Transverse colon (tissue), 4 donors: ENCODE results near the gene NXPH3. TPM values are rescaled to one million over a fixed set of nuclear protein-coding genes. Genes with fewer than 3 reads are reported as not detected.

Experiments used
- DNase-seq: peaks from one replicate; pipeline ENCODE4 v3.0.0-alpha.2; 2019
- H3K27ac ChIP-seq, 4 donors: fragments of 200-600 bp; sonication (generic); 2 replicates each; pipeline ENCODE4 v1.5.1; 2016 to 2018; ENCODE audit warnings: inconsistent platforms in 4 of 4
- H3K27me3 ChIP-seq: fragments of 200-600 bp; sonication (generic); 2 replicates; pipeline ENCODE4 v1.5.1; 2017; ENCODE audit warnings: inconsistent platforms
- H3K36me3 ChIP-seq, 4 donors: fragments of 200-600 bp; sonication (generic); 2 replicates each; pipeline ENCODE4 v1.5.1; 2017 to 2019; ENCODE audit warnings: inconsistent platforms in 4 of 4
- H3K4me1 ChIP-seq, 4 donors: fragments of 200-600 bp; sonication (generic); 2 replicates each; pipeline ENCODE4 v1.5.1; 2017 to 2020; ENCODE audit warnings: inconsistent platforms in 4 of 4
- H3K4me3 ChIP-seq, 4 donors: fragments of 200-600 bp; sonication (generic); 1 replicate in 1 of 4; 2 replicates in 3 of 4; pipeline versions ENCODE4 v1.5.1 to v1.6.1; 2017 to 2019; ENCODE audit warnings: inconsistent platforms in 4 of 4
- H3K9me3 ChIP-seq, 2 donors: fragments of 200-600 bp; sonication (generic); 2 replicates each; pipeline ENCODE4 v1.5.1; 2017 to 2019; ENCODE audit warnings: inconsistent platforms in 2 of 2
- CTCF ChIP-seq, 5 experiments: fragments of 200-600 bp in 3 of 5; fragments of 450-650 bp in 2 of 5; sonication (generic) in 3 of 5; IDR thresholded peaks; 1 replicate in 2 of 5; 2 replicates in 3 of 5; pipeline ENCODE4 v1.5.1; 2016 to 2017; ENCODE audit warnings: antibody characterized with exemption in 5 of 5, inconsistent platforms in 3 of 5, mild to moderate bottlenecking in 2 of 5, moderate library complexity in 1 of 5
- EP300 ChIP-seq: sonication (generic); formaldehyde crosslinking; IDR thresholded peaks from one replicate; pipeline ENCODE4 v1.6.1; 2017; ENCODE audit warnings: antibody characterized with exemption, low read depth
- POLR2A ChIP-seq: fragments of 450-650 bp; IDR thresholded peaks from one replicate; pipeline ENCODE4 v1.6.1; 2016; ENCODE audit warnings: antibody characterized with exemption, mild to moderate bottlenecking, moderate library complexity
- POLR2AphosphoS5 ChIP-seq, 3 donors: sonication (generic); formaldehyde crosslinking; IDR thresholded peaks; one replicate each; pipeline ENCODE4 v1.6.1; 2016; ENCODE audit warnings: antibody characterized with exemption in 3 of 3
- WGBS, 2 donors: methylation state at CpG; one replicate each; pipeline ENCODE4 v1.1.5; 2018; ENCODE audit warnings: low coverage in 1 of 2; 5-methylcytosine and 5-hydroxymethylcytosine counted together
- in situ Hi-C, 4 donors: fragments of 200-750 bp; cut with MboI; loops; one replicate each; pipeline versions ENCODE4 v1.15.0 to v1.15.1; 2017; ENCODE audit warnings: low sequenced_read_pairs in 3 of 4, low pct_ligation_motif_present in 1 of 4, low pct_unique_long_range_greater_than_20kb in 1 of 4
- intact Hi-C: fragments of 100-400 bp; cut with DNase I; formaldehyde crosslinking; loops from one replicate; pipeline ENCODE4 v1.15.1; 2023; ENCODE audit warnings: low total_unique reads
- total RNA-seq, 4 donors: library from RNA; depleted of rRNA; stranded (reverse); fragments of >200 nt; gene quantifications; one replicate each; pipeline ENCODE4 v1.1.0, GENCODE V29; 2016

Gene NXPH3
- total RNA-seq, 4 donors from 2014 or later: 0.20 to 4.6 (median 2.6) TPM

GRCh38 chr17:49624896-49625295 lies 49.2 kb downstream of the NXPH3 start:
- in situ Hi-C loops (no loop called here), intact Hi-C loops (no loop called here)
- DNase-seq: no peak
- Histone ChIP-seq H3K4me1 (peaks cover 0 to 45% (median 10%) of the 10 kb centered on the region in 4 donors), H3K36me3 (peaks cover 0 to 22% (median 6%) of the 10 kb centered on the region in 4 donors), H3K27me3 (no peaks in the 10 kb centered on the region), H3K9me3 (no peaks in the 10 kb centered on the region), H3K4me3 (no peak overlapping the region), H3K27ac (peak overlapping the region in 3 of 4 donors; percentile 19 to 42 (median 30))
- TF ChIP-seq POLR2A (no peak), EP300 (no peak), POLR2AphosphoS5 (IDR thresholded peaks at IDR 0.05) (no peak), CTCF (IDR thresholded peaks at IDR 0.05) (no peak)
- WGBS, 2 donors: 55% methylated on average over 3 of the region's 3 CpGs; no CpG with 5 or more reads in 1 of the 2 donors

- no peaks in the 10 kb centered on the region for H3K27me3 ChIP-seq
- no peak overlapping the region for H3K4me3 ChIP-seq
- H3K36me3 ChIP-seq: no peaks in the 10 kb centered on the region
- peak overlapping the region in 3 of 4 donors; percentile 34 to 84 (median 35) for H3K27ac ChIP-seq
- no peaks in the 10 kb centered on the region for H3K9me3 ChIP-seq
- TF ChIP-seq POLR2A (no peak), CTCF (IDR thresholded peaks at IDR 0.05) (no peak), POLR2AphosphoS5 (IDR thresholded peaks at IDR 0.05) (no peak), EP300 (no peak)
- in situ Hi-C loops: no loop called here
- intact Hi-C loops: no loop called here
- no peak for DNase-seq
- H3K4me1 ChIP-seq: peaks cover 7 to 80% (median 31%) of the 10 kb centered on the region in 4 donors
Measured at GRCh38 chr17:49629447-49629846, 53.8 kb downstream of the NXPH3 start.

- no peaks in the 10 kb centered on the region for H3K27me3 ChIP-seq
- TF ChIP-seq POLR2AphosphoS5 (IDR thresholded peaks at IDR 0.05) (no peak), POLR2A (no peak), EP300 (no peak), CTCF (IDR thresholded peaks at IDR 0.05) (no peak)
- DNase-seq: no peak
- no peak overlapping the region for H3K4me3 ChIP-seq
- H3K27ac ChIP-seq: peak overlapping the region in 3 of 4 donors; percentile 34 to 84 (median 35)
- 64 to 78% methylated on average over 6 of the region's 6 CpGs for WGBS, 2 donors
- in situ Hi-C loops (no loop called here), intact Hi-C loops (loop anchor here (10.0 kb wide), 1 partner anchor 56 kb away; the partner anchor contains the start of gene NXPH3)
- H3K9me3 ChIP-seq: no peaks in the 10 kb centered on the region
- H3K36me3 ChIP-seq: no peaks in the 10 kb centered on the region
- peaks cover 7 to 80% (median 33%) of the 10 kb centered on the region in 4 donors for H3K4me1 ChIP-seq
Measured at GRCh38 chr17:49630113-49630900, 54.6 kb downstream of the NXPH3 start.

GRCh38 chr17:49631496-49631895 lies 55.8 kb downstream of the NXPH3 start:
- no peaks in the 10 kb centered on the region for H3K27me3 ChIP-seq
- TF ChIP-seq EP300: no peak
- no peak for TF ChIP-seq POLR2AphosphoS5 (IDR thresholded peaks at IDR 0.05)
- TF ChIP-seq POLR2A: no peak
- no peak for TF ChIP-seq CTCF (IDR thresholded peaks at IDR 0.05)
- DNase-seq: no peak
- H3K4me3 ChIP-seq: no peak overlapping the region
- no peaks in the 10 kb centered on the region for H3K9me3 ChIP-seq
- intact Hi-C loops (loop anchor here (10.0 kb wide), 1 partner anchor 57 kb away; the partner anchor contains the start of gene NXPH3), in situ Hi-C loops (no loop called here)
- WGBS, 2 donors: 83 to 97% methylated on average over 1 of the region's 1 CpG
- peaks cover 0 to 3% (median 0%) of the 10 kb centered on the region in 4 donors for H3K36me3 ChIP-seq
- peaks cover 7 to 81% (median 33%) of the 10 kb centered on the region in 4 donors for H3K4me1 ChIP-seq
- peak overlapping the region in 3 of 4 donors; percentile 17 to 84 (median 72) for H3K27ac ChIP-seq
